HUDEP-2 (cell line): ENCODE results near the gene PTGFR.

Experiments
- DNase-seq, 76 experiments: peaks; one replicate each; lab custom pipeline; 2025; ENCODE audit not compliant: unreplicated experiment in 76 of 76; lab: John Stamatoyannopoulos, UW

The PTGFR gene

GRCh38 chr1:78490861-78491450 lies at the start of gene PTGFR:
Gene PTGFR, plus strand, starts transcription at chr1:78490974. Its CDS starts 1,770 bp downstream, at chr1:78492744.
- no peak for DNase-seq

- DNase-seq = no peak
Measured at GRCh38 chr1:78441921-78442320, 48.9 kb upstream of the PTGFR start.

GRCh38 chr1:78447086-78447485 lies 43.7 kb upstream of the PTGFR start:
- no peak for DNase-seq

- no peak for DNase-seq
Measured at GRCh38 chr1:78464449-78464891, 26.3 kb upstream of the PTGFR start.

- DNase-seq = no peak
Measured at GRCh38 chr1:78465143-78465542, 25.6 kb upstream of the PTGFR start.

- DNase-seq = no peak
Measured at GRCh38 chr1:78468521-78468920, 22.3 kb upstream of the PTGFR start.

- no peak for DNase-seq
Measured at GRCh38 chr1:78469576-78469975, 21.2 kb upstream of the PTGFR start.

GRCh38 chr1:78471890-78472620 lies 18.7 kb upstream of the PTGFR start:
- no peak for DNase-seq

- no peak for DNase-seq
Measured at GRCh38 chr1:78472851-78473496, 17.8 kb upstream of the PTGFR start.

- DNase-seq = no peak
Measured at GRCh38 chr1:78474092-78474491, 16.7 kb upstream of the PTGFR start.

- no peak for DNase-seq
Measured at GRCh38 chr1:78475888-78476610, 14.7 kb upstream of the PTGFR start.

GRCh38 chr1:78483903-78484302 lies 6.9 kb upstream of the PTGFR start:
- no peak for DNase-seq

- DNase-seq = no peak
Measured at GRCh38 chr1:78491451-78492071, 787 bp downstream of the PTGFR start.

GRCh38 chr1:78492386-78492950 lies 1.7 kb downstream of the PTGFR start:
- DNase-seq = no peak

- no peak for DNase-seq
Measured at GRCh38 chr1:78493451-78493850, 2.7 kb downstream of the PTGFR start.

GRCh38 chr1:78497201-78497600 lies 6.4 kb downstream of the PTGFR start:
- no peak for DNase-seq

GRCh38 chr1:78500529-78500928 lies 9.8 kb downstream of the PTGFR start:
- DNase-seq = no peak

- no peak for DNase-seq
Measured at GRCh38 chr1:78501203-78501602, 10.4 kb downstream of the PTGFR start.

- DNase-seq = no peak
Measured at GRCh38 chr1:78511334-78511733, 20.6 kb downstream of the PTGFR start.

- DNase-seq = no peak
Measured at GRCh38 chr1:78516716-78517115, 25.9 kb downstream of the PTGFR start.
